ENCODE measurements around the gene SLC29A3. TPM values are rescaled to one million over a fixed set of nuclear protein-coding genes. Genes with fewer than 3 reads are reported as not detected.

Gene SLC29A3
- total RNA-seq, 1 experiment from 2014 or later, result 7.6 TPM

GRCh38 chr10:71371750-71372166 is 52.7 kb downstream of the SLC29A3 start:
- in situ Hi-C loops (cut with HindIII; ENCODE audit: low pct_unique_long_range_greater_than_20kb, low sequenced_read_pairs), result no loop called here
- ChIA-PET POLR2A (no interaction called here), CTCF (no interaction called here)
- BruUV-seq (replicated peaks), result no TSS peak
- Histone ChIP-seq H3K4me1 (ENCODE audit: control insufficient read depth, insufficient read depth, low read length) (0 out of 2 replicates have a peak, but pooled peaks cover 2% of the 10 kb centered on the region), H3K36me3 (ENCODE audit: control insufficient read depth, insufficient read depth, low read length) (no peaks in the 10 kb centered on the region), H3K4me3 (ENCODE audit: low read depth in 2 of 2, low read length in 2 of 2) (no peak overlapping the region), H3K9me3 (ENCODE audit: control insufficient read depth, insufficient read depth, low read depth, low read length) (no peaks in the 10 kb centered on the region), H3K27me3 (ENCODE audit: control insufficient read depth, insufficient read depth, low read length) (peaks cover 8% of the 10 kb centered on the region; the same call in 1 of the 2 replicates), H3K27ac (ENCODE audit: low read length) (no peak overlapping the region)
- ATAC-seq, result no peak
- TF ChIP-seq REST (IDR thresholded peaks at IDR 0.05; ENCODE audit: insufficient read depth in 1 of 2, low read depth in 2 of 2, low read length in 1 of 2) (no peak), TCF7L2 (IDR thresholded peaks at IDR 0.05; ENCODE audit: low read depth, low read length) (no peak), POLR2AphosphoS5 (IDR thresholded peaks at IDR 0.05; ENCODE audit: low read depth, low read length) (no peak), SIN3A (IDR thresholded peaks at IDR 0.05; ENCODE audit: borderline replicate concordance, insufficient read depth, low read depth, low read length) (no peak)
- TF ChIP-seq, protein P1, sequence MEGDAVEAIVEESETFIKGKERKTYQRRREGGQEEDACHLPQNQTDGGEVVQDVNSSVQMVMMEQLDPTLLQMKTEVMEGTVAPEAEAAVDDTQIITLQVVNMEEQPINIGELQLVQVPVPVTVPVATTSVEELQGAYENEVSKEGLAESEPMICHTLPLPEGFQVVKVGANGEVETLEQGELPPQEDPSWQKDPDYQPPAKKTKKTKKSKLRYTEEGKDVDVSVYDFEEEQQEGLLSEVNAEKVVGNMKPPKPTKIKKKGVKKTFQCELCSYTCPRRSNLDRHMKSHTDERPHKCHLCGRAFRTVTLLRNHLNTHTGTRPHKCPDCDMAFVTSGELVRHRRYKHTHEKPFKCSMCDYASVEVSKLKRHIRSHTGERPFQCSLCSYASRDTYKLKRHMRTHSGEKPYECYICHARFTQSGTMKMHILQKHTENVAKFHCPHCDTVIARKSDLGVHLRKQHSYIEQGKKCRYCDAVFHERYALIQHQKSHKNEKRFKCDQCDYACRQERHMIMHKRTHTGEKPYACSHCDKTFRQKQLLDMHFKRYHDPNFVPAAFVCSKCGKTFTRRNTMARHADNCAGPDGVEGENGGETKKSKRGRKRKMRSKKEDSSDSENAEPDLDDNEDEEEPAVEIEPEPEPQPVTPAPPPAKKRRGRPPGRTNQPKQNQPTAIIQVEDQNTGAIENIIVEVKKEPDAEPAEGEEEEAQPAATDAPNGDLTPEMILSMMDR (IDR thresholded peaks at IDR 0.05), result no peak
- no peak for DNase-seq (ENCODE audit: low read depth, low spot score)
- intact Hi-C loops (cut with micrococcal nuclease; ENCODE audit: unreplicated experiment), result no loop called here

- H3K9me3 ChIP-seq (ENCODE audit: control insufficient read depth, insufficient read depth, low read depth, low read length), result no peaks in the 10 kb centered on the region
- in situ Hi-C loops (cut with HindIII; ENCODE audit: low pct_unique_long_range_greater_than_20kb, low sequenced_read_pairs) (no loop called here), intact Hi-C loops (cut with micrococcal nuclease; ENCODE audit: unreplicated experiment) (no loop called here)
- DNase-seq (ENCODE audit: low read depth, low spot score) (no peak), ATAC-seq (no peak)
- ChIA-PET POLR2A (interaction anchor here (0.5 to 0.6 kb wide), 3 partner anchors 10 to 280 kb away, joined by 4 to 11 read pairs (median 7); no protein-coding TSS in a partner anchor), CTCF (no interaction called here)
- H3K27ac ChIP-seq (ENCODE audit: low read length), result no peak overlapping the region
- BruUV-seq (replicated peaks), result no TSS peak
- peaks cover 7% of the 10 kb centered on the region; the same call in 1 of the 2 replicates for H3K4me1 ChIP-seq (ENCODE audit: control insufficient read depth, insufficient read depth, low read length)
- H3K27me3 ChIP-seq (ENCODE audit: control insufficient read depth, insufficient read depth, low read length), result peaks cover 8% of the 10 kb centered on the region; the same call in 1 of the 2 replicates
- no peaks in the 10 kb centered on the region for H3K36me3 ChIP-seq (ENCODE audit: control insufficient read depth, insufficient read depth, low read length)
- TF ChIP-seq, protein P1 (IDR thresholded peaks at IDR 0.05), result no peak
- no peak for TF ChIP-seq TCF7L2 (IDR thresholded peaks at IDR 0.05; ENCODE audit: low read depth, low read length)
- TF ChIP-seq REST (IDR thresholded peaks at IDR 0.05; ENCODE audit: insufficient read depth in 1 of 2, low read depth in 2 of 2, low read length in 1 of 2), result no peak
- no peak for TF ChIP-seq SIN3A (IDR thresholded peaks at IDR 0.05; ENCODE audit: borderline replicate concordance, insufficient read depth, low read depth, low read length)
- no peak for TF ChIP-seq POLR2AphosphoS5 (IDR thresholded peaks at IDR 0.05; ENCODE audit: low read depth, low read length)
- no peak overlapping the region for H3K4me3 ChIP-seq (ENCODE audit: low read depth in 2 of 2, low read length in 2 of 2)
Observed at GRCh38 chr10:71372882-71373495, 53.9 kb downstream of the SLC29A3 start.

Measured in Panc1 (cell line).